GM19372 (cell line): ENCODE results near the gene AOC3.
"Not testable (repeated sequence)": the region's sequence is repeated elsewhere in the genome, so short reads cannot be mapped to it uniquely, and the experiment has no call there.

Source experiments
- ATAC-seq: cut with Tn5 transposase; IDR thresholded peaks from one replicate; pipeline ENCODE4 v1.9.1; 2021; ENCODE audit warnings: mild to moderate bottlenecking, low read depth, moderate library complexity; ENCODE audit not compliant: unreplicated experiment

The AOC3 gene

GRCh38 chr17:42865638-42866094, 14.7 kb downstream of the AOC3 start:
- ATAC-seq, result no peak

GRCh38 chr17:42866216-42866615, 15.2 kb downstream of the AOC3 start:
- ATAC-seq, result no peak

DNA sequence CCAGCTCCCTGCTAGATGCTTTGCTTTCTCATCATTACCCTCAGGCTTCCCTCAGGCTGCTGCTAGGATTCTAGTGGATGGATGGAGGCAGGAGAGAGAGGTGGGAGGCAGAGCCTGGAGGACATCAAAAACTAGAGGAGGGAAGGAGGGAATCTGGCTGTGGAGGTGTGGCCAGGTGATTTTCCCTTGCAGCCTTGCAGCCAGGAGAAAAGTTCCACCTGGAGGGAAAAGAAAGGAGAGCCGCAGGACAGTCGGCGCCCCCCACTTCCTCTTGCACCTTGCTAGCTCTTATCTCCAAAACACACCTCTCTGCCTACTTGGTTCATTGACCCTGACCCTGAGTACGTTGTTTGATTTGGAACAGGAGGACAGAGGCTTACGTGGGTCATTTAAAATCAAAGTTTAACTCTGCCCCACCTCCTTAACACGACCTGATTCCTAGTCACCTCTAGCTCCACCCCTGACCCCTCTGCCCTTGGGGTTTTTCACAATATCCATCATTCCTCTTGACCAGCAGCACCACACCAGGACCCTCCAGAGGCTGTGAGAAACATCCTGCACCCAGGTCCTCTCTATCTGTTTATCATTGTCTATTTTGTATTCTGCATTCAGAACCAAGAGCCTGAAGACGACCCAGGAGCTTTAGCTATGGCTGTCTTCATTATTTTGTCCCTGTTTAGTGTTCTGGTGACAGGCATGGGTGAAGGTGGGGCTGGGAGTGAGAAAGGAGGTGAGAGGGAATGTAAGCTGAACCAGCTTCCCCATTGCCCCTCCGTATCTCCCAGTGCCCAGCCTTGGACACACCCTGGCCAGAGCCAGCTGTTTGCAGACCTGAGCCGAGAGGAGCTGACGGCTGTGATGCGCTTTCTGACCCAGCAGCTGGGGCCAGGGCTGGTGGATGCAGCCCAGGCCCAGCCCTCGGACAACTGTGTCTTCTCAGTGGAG, 15.9 kb downstream of the AOC3 start:
- no peak for ATAC-seq

GRCh38 chr17:42867694-42868261, 16.8 kb downstream of the AOC3 start:
- not testable (repeated sequence) for ATAC-seq

- ATAC-seq, result no peak
Measured at GRCh38 chr17:42868338-42868737, 17.3 kb downstream of the AOC3 start.

DNA sequence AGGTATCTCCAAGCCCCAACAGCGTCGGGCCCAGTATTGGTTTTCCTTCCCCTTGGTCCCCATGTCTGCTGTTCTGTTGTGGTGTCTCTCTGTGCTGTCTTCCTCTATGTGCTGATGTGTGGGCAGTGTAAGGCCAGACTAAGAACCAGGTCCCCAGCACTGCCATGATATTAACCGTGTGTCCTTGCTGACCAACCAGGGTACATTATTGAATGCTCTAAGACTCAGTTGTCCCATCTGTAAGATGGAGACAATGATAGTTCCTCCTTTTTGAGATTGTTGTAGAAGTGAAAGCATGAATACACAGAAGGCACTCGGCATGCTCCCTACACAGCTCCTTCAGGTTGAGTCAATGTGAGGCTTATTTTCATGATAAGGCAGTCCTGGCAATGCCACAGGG, 20.6 kb downstream of the AOC3 start:
- ATAC-seq, result no peak

DNA sequence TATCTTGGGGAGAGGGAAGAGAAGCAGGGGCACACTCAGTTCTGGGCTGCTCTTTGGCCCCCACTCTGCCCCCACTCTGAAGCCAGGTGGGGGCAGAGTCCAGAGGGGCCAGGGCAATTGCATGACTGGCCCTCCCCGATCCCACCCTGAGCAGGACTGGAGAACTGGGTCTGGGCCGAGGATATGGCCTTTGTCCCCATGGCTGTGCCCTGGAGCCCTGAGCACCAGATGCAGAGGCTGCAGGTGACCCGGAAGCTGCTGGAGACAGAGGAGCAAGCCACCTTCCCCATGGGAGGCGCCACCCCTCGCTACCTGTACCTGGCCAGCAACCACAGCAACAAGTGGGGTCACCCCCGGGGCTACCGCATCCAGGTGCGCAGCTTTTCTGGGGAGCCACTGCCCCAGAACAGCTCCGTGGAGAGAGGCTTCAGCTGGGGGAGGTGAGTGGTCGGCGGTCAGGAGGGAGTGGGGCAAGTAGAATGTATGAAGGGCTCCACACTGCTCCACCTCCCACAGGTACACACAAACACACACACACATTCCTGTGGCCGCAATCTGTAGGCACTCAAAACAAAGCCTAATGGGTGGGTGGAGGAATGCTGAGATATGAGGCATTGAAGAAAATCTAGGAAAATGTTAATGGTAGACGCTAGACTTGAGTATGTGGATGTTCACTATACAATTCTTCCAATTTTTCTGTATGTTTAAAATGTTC, 21.4 kb downstream of the AOC3 start:
- no peak for ATAC-seq

DNA sequence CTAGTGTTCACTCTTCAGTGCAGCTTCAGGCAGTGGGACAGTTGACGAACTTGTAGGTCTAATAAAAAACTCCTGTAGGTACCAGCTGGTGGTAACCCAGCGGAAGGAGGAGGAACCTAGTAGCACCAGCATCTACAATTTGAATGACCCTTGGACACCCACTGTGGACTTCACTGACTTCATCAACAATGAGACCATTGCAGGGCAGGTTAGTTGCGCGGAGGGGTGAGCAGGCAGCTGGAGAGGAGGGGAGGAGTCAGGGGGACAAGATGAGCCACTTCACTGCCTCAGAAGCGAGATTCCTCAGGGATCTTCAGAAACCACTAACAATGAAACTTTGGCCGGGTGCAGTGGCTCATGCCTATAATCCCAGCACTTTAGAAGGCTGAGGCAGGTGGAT, 22.3 kb downstream of the AOC3 start:
- no peak for ATAC-seq

DNA sequence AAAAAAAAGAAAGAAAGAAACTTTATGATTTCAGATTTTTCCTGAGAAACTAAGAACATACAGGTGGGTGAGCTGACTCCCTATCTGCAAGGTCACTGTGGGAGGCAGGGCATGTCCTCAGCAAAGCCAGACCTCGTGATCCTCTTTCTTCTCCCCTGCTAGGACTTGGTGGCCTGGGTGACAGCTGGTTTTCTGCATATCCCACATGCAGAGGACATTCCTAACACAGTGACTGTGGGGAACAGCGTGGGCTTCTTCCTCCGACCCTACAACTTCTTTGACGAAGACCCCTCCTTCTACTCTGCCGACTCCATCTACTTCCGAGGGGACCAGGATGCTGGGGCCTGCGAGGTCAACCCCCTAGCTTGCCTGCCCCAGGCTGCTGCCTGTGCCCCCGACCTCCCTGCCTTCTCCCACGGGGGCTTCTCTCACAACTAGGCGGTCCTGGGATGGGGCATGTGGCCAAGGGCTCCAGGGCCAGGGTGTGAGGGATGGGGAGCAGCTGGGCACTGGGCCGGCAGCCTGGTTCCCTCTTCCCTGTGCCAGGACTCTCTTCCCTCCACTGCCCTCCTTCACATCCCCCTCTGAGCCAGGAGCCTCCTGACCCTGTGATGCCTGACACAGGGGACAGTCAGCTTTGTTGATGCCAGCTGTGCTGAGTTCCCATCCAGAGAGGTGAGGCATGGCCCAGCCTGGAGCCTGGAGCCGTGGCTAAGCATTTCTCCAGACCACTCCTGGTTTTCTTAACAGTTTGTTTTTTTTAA, 23.1 kb downstream of the AOC3 start:
- ATAC-seq, result not testable (repeated sequence)

DNA sequence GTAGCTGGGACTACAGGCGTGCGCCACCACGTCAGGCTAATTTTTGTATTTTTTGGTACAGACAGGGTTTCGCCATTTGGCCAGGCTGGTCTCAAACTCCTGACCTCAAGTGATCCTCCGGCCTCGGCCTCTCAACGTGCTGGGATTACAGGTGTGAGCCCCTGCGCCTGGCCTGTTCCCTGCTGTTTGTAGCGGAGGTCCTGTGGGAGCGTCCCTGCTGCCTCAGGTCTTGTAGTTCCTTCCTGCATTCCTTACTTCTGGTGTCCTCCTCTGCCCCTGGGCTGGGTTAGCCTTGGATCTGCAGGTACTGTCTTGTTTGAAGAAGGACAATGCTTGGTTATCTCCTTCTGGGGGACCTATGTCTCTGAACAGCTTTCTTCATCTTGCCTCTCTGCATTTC, 26.0 kb downstream of the AOC3 start:
- no peak for ATAC-seq

GRCh38 chr17:42878123-42878880, 27.3 kb downstream of the AOC3 start:
- no peak for ATAC-seq

DNA sequence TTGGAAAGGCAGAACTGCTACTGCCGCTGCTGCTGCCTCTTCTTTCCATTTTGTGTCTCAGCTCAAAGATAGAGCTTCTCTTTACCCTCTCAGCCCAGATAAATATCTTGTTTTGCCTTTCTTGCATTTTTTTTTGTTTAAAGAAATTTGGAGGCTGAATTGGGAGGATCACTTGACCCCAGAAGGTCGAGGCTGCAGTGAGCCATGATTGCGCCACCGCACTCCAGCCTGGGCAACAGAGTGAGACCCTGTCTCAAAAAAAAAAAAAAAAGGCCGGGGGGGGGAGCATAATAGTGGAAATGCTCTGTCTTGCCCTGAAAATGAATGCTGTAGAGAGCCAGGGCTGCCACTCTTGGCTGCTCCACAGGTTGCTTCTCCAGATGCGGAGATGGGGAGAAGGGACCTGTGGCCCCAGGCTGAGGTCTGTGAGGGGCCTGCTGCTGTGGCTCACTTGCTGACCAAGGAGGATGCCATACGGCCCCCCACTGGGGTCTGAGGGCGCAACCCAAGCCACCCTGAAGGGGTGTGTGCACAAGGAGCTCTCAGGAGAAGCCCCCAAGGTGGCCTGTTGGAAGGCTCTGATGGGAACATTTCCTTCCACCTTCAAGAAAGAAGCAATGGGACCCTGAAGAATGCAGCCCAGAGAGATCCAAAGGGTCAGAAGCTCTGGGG, 28.1 kb downstream of the AOC3 start:
- ATAC-seq, result no peak

- ATAC-seq, result no peak
Measured at GRCh38 chr17:42879596-42879985, 28.6 kb downstream of the AOC3 start.

- no peak for ATAC-seq
Measured at GRCh38 chr17:42880776-42881310, 29.8 kb downstream of the AOC3 start.

GRCh38 chr17:42881706-42882105, 30.7 kb downstream of the AOC3 start:
- not testable (repeated sequence) for ATAC-seq

DNA sequence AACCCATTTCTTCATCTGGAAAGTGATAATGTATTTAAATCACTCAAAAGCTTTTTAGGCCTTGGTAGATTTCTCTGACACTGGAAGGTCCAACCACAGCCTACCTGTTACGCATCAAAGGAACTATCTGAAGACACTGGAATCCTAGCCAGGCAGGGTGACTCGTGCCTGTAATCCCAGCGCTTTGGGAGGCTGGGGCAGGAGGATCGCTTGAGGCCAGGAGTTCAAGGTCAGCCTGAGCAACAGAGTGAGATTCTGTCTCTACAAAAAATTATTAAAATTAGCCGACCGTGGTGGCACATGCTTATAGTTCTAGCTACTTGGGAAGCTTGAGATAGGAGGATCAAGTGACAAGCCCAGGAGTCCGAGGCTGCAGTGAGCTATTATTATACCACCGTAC, 31.2 kb downstream of the AOC3 start:
- ATAC-seq, result no peak

- ATAC-seq, result no peak
Measured at GRCh38 chr17:42883802-42884558, 33.0 kb downstream of the AOC3 start.

DNA sequence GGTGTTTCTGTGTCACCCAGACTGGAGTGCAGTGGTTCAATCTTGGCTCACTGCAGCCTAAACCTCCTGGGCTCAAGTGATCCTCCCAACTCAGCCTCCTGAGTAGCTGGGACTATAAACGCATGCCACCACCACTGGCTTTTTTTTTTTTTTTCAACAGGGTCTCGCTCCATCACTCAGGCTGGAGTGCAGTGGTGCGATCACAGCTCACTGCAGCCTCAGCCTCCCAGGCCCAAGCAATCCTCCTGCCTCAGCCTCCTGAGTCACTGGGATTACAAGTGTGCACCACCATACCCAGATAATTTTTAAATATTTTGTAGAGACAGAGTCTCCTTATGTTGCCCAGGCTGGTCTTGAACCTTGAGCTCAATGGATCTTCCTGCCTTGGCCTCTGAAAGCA, 34.8 kb downstream of the AOC3 start:
- not testable (repeated sequence) for ATAC-seq
